DMS79 (cell line): Measurements from ENCODE around the gene PDXP.
A peak's percentile ranks its signal among the peaks of the same experiment; 100 is the strongest.
"Not testable (repeated sequence)": the region's sequence is repeated elsewhere in the genome, so short reads cannot be mapped to it uniquely, and the experiment has no call there.

Experiments
- DNase-seq: peaks from one replicate; lab custom pipeline; 2025; lab: John Stamatoyannopoulos, UW

The PDXP gene

GRCh38 chr22:37674951-37675929 is 16.7 kb downstream of the PDXP start, which contains the start of gene LGALS1:
Gene LGALS1 (plus strand): TSS chr22:37675636. CDS start chr22:37675703, 67 bp downstream.
- DNase-seq: peak; percentile 58

GRCh38 chr22:37675930-37676735 is 17.6 kb downstream of the PDXP start:
- DNase-seq: no peak

- peak; percentile 34 for DNase-seq
Observed at GRCh38 chr22:37676736-37677492, 18.4 kb downstream of the PDXP start.

GRCh38 chr22:37677493-37677974 is 19.0 kb downstream of the PDXP start:
- DNase-seq: no peak

GRCh38 chr22:37678372-37678771 is 19.8 kb downstream of the PDXP start:
- no peak for DNase-seq

- no peak for DNase-seq
Observed at GRCh38 chr22:37679670-37680069, 21.1 kb downstream of the PDXP start.

GRCh38 chr22:37680191-37680851 is 21.8 kb downstream of the PDXP start:
- DNase-seq: no peak

GRCh38 chr22:37681001-37681424 is 22.5 kb downstream of the PDXP start:
- DNase-seq: no peak

- DNase-seq: no peak
Observed at GRCh38 chr22:37681556-37682049, 23.1 kb downstream of the PDXP start.

GRCh38 chr22:37684803-37685615 is 26.5 kb downstream of the PDXP start:
- DNase-seq: no peak

- DNase-seq: peak; percentile 24
Observed at GRCh38 chr22:37686002-37686982, 27.8 kb downstream of the PDXP start, which contains the start of gene NOL12. Gene NOL12 (plus strand): TSS chr22:37686343. CDS start chr22:37686393, 50 bp downstream.

- no peak for DNase-seq
Observed at GRCh38 chr22:37690407-37690806, 31.9 kb downstream of the PDXP start.

- no peak for DNase-seq
Observed at GRCh38 chr22:37690901-37691504, 32.5 kb downstream of the PDXP start.

GRCh38 chr22:37692627-37693285 is 34.2 kb downstream of the PDXP start:
- DNase-seq: no peak

- not testable (repeated sequence) for DNase-seq
Observed at GRCh38 chr22:37694131-37694530, 35.6 kb downstream of the PDXP start.

- not testable (repeated sequence) for DNase-seq
Observed at GRCh38 chr22:37696260-37696656, 37.7 kb downstream of the PDXP start.

- peak; percentile 90 for DNase-seq
Observed at GRCh38 chr22:37696657-37697537, 38.4 kb downstream of the PDXP start, which contains the start of gene TRIOBP. Gene TRIOBP (plus strand): TSS chr22:37697048. CDS start chr22:37701366, 4,318 bp downstream.
